ENCODE data around the gene CSF2.

CSF2 gene

DNA sequence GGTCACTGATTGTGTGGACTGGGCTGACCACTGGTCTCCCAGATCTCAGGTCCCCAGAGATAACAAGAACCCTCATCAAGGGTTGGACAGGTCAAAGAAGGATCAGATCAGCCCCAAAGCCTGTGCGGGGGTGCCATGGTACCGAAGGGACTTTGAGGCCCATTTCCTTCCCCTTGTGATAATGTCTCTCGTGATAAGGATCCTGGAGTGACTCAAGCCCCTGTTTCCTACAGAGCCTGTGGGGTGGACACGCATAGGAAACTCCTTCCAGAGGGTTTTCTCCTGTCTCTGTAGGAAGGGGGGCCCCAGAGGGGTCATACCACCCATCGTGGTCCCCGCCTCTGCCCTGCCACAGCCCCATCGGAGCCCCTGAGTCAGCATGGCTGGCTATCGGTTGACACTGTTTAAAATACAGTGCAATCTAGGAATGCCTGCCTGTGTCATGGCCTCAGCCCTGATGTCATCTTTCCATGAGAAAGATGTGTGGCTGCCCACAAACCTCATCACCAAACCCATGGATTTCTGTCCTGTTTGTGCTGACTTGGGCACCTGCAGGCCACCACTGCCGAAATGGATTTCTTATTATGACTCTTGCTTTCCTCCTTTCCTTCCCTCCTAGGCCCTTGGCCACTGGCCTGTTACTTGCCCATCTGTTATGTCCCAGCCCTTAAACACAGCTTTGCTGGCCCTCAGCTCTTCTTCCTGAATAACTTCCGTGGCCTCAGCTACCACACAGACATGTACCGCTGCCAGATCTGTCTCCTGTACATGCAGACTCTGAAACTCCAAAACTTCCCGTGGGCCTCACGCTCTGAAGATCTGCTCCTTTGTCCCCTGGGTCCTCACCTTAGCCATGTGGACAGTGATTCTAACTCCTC is 2.9 kb upstream of the CSF2 start:
- no peak for DNase-seq

DNA sequence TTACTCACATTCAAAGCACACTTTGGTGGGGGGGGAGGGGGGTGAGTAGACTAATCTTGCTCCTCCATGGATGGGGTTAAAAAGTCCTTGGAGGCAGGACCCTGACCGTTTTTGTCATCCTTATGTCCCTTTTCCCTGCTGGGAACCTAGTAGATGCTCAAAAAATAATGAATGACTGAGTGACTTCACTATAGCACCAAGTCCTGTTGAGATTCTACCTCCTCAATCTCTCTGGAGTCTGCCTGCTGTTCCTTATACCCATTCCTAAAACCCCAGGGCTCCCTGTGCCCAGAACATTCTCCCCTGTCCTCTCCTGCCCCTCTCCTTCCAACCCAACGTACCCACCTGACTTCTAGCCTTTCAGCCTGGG is 2.3 kb upstream of the CSF2 start:
- no peak for DNase-seq

DNA sequence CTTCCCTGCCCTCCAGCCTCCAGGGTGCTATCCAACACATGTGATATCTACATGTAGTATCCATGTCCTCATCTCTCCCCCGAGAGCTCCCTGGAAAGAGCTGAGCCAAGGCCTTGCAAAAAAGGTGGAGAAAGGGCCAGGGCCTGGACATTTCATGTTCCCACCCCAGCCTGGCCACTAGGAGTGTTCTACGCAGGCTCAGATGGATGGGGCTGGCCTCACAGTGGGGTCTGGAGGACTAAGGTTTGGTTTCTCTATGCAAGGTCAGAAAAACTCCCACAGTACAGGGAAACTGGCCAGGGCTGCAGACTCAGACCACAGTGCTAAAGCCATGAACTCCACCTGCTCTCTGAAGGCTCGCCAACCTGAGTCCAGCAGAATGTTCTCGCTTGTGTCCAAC is 1.5 kb upstream of the CSF2 start:
- DNase-seq, result no peak

DNA sequence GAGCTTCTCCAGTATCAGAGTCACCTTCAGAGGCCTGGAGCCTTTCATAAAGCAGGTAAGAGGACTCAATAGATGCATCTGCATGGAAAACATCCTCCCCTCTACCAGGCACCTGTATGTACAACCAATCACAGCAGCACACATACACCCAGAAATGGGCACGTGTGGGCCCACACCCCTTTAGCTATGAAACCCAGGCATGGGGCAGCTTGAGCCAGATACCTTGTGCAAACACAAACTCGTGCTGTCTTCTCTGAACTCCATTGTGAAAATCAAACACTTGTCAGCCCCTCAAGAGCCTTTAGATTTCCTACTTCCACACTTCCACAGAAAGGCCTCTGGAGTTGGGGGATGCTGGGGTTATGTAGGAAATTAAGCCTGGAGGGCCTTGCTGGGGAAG is 1.1 kb upstream of the CSF2 start:
- DNase-seq, result no peak

DNA sequence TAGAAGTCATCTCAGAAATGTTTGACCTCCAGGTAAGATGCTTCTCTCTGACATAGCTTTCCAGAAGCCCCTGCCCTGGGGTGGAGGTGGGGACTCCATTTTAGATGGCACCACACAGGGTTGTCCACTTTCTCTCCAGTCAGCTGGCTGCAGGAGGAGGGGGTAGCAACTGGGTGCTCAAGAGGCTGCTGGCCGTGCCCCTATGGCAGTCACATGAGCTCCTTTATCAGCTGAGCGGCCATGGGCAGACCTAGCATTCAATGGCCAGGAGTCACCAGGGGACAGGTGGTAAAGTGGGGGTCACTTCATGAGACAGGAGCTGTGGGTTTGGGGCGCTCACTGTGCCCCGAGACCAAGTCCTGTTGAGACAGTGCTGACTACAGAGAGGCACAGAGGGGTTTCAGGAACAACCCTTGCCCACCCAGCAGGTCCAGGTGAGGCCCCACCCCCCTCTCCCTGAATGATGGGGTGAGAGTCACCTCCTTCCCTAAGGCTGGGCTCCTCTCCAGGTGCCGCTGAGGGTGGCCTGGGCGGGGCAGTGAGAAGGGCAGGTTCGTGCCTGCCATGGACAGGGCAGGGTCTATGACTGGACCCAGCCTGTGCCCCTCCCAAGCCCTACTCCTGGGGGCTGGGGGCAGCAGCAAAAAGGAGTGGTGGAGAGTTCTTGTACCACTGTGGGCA is 642 bp downstream of the CSF2 start:
- no peak for DNase-seq

DNA sequence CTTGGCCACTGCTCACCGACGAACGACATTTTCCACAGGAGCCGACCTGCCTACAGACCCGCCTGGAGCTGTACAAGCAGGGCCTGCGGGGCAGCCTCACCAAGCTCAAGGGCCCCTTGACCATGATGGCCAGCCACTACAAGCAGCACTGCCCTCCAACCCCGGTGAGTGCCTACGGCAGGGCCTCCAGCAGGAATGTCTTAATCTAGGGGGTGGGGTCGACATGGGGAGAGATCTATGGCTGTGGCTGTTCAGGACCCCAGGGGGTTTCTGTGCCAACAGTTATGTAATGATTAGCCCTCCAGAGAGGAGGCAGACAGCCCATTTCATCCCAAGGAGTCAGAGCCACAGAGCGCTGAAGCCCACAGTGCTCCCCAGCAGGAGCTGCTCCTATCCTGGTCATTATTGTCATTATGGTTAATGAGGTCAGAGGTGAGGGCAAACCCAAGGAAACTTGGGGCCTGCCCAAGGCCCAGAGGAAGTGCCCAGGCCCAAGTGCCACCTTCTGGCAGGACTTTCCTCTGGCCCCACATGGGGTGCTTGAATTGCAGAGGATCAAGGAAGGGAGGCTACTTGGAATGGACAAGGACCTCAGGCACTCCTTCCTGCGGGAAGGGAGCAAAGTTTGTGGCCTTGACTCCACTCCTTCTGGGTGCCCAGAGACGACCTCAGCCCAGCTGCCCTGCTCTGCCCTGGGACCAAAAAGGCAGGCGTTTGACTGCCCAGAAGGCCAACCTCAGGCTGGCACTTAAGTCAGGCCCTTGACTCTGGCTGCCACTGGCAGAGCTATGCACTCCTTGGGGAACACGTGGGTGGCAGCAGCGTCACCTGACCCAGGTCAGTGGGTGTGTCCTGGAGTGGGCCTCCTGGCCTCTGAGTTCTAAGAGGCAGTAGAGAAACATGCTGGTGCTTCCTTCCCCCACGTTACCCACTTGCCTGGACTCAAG is 1.5 kb downstream of the CSF2 start:
- no peak for DNase-seq

DNA sequence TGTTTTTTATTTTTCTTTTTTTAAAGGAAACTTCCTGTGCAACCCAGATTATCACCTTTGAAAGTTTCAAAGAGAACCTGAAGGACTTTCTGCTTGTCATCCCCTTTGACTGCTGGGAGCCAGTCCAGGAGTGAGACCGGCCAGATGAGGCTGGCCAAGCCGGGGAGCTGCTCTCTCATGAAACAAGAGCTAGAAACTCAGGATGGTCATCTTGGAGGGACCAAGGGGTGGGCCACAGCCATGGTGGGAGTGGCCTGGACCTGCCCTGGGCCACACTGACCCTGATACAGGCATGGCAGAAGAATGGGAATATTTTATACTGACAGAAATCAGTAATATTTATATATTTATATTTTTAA is 2.1 kb downstream of the CSF2 start:
- DNase-seq, result no peak

DNA sequence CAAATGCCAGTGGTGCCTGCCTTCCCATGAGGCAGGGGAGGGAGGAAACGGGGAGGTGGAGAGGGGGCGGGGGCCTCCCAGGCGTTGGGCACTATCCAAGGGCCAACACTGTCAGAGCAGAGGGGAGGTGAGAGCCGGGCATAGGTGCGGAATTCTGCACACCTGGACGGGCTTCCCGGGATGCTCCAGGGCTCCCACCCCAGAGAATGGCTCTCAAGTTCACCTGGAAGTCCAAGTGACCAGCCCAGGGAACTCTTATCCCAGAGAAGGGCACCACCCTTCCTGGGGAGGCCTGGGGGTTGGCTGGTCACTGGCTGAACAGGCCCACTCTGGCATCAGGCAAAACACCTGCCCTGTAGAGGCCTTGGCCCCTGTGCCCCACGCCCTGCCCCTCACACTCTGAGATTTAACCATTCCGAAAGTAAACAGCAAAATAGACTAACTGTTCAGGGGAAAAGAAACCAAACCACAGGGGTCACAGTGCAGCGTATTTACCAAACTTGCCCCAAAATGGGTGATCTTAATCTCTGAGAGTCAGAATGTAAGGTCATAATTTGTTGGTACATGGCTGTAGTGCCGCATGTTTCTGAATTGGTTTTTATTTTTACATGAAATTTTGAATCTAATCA is 2.7 kb downstream of the CSF2 start:
- DNase-seq, result no peak

DNA sequence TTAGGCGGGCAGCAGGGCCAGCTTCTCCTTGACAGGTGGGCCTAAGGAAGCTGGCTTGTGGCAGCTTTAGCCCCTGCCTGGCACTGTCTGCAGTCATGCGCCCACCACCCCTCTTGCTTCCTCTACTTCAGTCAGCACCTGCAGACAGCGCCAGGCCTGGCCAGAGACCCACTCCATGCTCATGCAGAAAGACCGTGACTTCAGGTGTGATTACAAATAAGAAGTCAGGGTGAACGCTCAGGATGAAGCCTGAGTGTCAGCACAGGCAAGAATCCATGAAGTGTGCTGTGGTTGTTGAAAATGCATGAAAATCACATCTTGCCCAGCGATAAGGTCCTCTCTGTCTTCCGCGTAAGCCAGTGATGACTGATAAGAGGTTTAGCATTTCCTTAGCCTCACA is 3.4 kb downstream of the CSF2 start:
- no peak for DNase-seq

DNA sequence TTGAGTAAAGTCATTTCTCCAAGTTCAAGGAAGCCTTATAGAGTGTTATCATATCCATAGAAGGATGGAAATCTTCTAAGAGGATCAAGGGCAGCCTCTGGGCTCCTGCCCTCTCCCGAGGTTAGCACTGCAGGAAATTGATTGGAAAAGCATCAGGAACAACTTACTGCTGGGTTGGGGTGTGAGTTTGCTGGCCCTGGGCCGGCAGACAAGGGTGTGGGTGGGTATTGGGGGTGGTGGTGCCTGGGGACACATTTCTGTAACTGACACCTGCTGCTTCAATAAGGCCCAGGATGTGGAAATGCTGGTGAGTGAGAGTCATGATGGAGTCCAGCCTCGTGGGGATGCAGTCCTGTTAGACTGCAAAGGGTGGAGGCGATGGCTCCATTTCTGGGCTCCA is 5.5 kb downstream of the CSF2 start:
- no peak for DNase-seq

DNA sequence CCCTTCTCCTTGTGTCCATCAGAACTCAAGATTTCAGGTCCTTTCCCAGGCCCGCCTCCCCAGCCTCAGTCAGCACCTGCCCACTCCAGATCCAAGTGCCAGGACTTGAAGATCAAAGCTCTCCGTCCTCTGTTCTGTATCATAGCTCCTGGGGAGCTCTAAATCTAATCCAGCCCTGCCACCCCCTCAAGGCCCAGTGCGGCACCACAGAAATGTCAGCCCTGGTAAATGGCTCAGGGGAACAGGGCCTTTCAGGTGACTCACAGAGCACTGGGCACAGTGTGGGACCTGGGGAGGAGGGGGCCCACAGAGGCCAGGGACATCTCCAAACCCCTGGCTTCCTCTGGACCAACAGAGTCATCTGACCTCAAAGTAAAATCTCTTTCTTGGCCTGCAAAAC is 6.0 kb downstream of the CSF2 start:
- DNase-seq, result no peak

DNA sequence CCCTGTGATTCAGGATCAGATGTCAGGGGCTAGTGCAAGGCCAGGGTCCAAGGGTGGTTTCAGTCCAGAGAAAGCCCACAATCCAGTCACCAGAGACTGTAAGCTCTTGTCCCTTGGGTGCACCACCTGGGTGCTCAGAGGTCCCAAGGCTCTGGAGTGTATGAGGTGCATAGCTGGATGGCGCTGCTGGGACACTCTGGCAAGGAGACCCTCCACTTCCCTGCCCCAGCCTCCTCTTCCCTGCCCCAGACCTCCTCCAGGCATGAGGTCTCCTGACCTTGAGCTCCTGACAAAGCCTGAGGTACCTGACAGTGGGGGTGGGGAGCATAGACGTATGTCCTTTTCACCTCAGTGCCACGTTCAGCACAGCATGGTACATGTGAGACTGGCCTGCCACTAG is 7.0 kb downstream of the CSF2 start:
- DNase-seq, result no peak

DNA sequence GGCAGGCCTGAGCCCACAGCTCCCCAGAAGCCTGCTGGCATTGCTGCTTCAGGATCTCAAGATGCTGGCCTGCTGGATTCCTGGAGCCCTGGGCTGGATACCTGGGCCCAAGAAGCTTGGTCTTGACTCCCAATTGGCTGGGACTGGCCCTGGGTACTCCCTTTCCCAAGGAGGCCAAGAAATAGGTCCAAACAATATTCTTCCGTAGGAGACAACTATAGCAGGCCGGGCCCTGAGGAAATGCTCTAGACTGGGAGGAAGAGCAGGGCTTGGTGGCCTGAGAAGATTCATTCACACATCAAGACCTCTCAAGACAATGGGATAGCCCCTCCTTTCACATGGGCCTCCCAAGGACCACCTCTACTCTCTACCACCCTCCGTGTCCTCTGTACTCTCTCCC is 7.9 kb downstream of the CSF2 start:
- DNase-seq, result no peak

DNA sequence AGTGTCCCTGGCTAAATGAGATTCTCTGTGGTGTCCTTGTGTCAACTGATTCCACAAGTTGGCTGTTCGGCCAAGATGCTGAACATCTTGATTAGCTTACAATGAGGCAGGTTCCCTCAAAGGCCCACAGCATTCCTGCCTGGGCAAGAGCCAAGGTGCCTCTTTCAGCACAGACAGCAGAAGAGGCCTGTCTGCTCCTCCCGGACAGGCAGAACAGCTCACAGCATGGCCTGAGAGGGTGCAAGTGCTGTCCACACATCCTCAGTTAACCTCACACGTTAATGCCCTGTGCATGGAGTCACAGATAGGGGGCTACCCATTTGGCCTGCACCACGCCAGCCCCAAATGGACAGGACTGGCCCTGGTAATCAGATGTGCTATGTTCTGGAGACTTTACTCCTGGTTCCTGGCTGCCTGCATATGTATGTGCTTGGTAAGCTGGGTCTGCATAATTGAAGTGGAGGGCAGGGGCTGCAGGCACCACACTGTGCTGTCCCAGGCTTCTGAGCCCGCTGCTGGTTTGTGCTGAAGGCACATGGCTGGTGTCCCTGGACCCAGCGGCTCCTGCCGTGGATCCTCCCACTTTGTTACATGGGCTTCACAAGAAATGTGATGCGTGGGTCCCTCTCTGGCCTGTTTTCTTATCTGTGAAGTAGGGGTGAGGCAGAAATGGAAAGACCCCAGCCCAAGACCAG is 8.9 kb downstream of the CSF2 start:
- no peak for DNase-seq

DNA sequence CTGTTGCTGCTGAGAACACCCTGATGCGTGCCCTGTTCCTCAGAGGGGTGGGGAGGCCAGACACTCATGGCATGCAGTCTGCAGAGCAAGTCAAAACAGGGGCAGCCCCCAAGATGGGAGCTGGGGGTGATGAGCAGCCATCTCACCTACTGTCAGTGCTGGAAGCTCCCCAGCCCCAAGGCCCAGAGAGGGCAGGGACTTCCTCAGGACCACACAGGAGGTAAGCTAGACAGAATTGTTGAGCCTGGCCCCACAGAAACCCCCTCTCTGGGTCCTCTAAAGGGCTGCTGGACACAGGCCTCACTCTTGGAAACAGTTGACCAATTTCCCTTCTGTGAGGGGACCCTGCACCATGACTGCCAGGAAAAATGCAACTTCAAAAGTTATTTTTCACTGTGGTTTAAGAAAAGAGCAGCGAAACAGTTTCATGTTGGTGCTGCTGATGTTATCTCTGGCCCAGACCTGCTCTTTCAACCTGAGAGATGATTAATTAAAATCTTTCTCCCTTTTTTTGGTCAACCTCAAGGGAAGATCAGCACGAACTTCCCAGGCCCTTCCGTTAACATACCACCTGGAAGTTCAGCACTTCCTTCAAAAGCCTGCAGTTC is 9.6 kb downstream of the CSF2 start:
- no peak for DNase-seq

DNA sequence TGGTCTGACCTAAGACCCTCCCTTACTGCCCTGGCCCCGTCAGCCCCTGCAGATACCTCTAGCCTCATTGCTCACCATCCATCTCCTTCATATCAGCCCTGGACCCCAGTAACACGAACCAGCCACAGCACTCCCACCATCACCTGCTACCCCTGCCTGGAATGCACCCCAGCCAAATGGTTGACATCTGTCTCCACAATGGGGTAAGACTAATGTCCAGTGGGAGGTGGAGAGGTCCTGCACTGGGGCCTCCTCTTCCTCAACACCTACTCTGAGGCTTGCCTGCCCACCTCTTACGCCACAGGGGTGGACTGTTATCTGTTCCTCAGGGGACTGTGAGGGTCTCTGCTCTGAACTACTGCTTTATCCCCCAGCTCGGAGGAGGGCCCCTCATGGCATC is 12.1 kb downstream of the CSF2 start:
- no peak for DNase-seq

DNA sequence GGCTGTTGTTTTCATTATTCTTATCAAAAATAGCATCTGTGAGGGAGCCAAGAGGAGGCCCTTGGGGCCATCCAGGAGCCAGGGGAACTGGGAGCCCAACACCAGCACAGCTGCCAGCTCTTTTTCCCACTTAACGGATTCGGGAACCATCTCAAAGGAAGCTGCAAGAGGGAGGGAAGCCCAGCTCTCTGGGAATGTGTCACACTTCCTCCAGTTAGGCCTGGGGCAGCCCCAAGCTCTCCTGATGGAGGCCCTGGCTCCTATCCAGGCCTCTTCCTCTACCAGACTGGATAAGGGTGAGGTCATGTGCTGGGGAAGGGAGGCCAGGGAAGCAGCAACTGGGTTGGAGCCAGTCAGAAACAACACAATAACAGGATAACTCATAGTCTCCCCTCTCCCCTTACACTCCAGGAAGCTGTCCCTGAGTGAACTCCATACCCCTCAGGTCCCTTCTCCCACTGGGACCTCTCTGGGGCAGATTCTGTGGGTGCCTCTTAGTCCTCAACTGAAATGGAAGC is 12.7 kb downstream of the CSF2 start:
- DNase-seq, result no peak

DNA sequence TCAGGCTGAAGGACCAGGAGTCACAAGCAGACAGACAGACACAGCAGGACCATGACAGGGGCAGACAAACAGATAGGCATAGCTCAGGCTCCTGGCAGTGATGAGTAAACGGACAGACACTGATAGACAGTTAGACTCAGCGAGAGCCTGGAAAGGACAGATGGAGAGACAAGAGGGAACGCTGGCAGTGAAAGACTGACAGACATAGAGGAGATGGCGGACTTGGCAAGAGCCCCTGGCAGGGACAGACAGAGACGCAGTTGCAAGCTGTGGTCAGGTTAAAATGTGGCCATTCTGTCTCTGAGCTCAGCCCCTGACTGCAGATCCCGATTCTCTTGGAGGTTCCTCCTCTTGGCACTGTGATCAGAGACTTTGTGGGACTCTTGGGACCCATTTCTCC is 13.6 kb downstream of the CSF2 start:
- no peak for DNase-seq

DNA sequence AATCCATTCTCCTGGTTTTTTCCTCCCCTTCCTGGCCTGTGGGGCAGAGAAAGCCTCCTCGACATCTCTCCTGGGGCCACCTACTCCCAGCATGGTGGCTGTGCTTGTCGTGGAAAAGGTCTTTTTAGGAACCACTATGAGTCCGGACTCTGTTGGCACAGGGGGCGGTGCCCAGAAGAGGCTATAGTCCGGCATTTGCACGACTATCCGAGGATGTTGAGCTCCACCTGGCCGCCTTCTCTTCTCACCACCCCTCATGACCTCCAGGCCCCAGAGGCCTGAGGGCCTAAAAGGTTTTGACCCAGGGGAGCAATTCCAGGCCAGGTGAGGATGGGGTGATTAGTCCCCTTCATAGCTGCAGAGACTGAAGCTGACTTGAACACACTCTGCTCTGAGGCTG is 14.1 kb downstream of the CSF2 start:
- DNase-seq, result no peak

DNA sequence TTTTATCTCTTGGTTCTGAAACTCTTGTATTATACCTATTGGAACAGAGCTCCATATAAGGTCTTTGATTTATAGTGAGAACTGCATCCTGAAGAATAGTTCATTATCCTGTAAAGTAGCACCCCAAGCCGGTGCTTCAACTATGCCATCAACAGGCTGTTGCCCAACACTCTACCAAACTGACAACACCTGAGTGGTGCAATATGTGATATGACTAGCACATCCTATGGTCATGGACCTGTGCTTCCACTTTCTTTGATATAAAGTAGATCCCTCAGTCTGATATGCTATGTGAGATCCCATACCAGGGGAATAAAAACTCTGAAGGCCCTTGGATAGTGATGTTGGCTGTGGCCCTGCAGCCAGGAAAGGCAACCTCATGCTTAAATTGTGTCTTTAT is 15.8 kb downstream of the CSF2 start:
- no peak for DNase-seq

DNA sequence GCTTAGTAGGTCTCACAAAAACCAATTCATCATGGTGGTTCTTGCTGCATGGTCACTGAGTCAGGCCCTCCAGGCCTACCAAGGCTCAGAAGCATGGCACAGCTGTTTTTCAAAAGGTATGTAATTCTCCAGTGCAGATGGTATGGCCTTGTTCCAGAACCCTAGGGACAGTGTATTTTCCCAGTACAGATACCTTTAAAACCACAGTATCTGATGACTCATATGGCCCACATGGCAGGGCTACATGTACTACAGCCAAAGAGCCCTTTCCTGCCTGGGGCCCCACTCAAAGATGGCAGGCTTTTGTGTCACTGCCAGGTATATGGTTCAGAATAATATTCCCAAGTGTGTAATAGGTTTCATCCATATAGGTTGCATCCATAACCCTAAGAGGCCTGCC is 16.5 kb downstream of the CSF2 start:
- no peak for DNase-seq

DNA sequence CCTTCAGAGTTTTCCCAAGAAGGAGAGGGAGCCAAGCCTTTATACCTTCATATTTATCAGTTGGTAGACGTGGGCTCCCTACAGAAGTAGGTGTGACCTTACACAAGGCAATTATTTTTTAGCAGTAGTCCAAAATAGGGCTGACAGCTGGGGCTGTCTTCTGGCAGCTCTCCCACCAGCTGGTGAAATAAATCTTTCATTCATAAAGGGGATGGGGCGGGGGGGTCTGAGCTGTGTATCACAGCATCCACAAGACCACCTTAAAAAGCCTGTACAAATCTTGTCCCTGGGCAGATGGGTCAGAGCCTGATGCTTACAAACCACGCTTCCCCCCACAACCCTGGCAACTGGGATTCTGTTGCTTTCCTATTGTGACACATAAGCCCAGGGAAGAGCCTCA is 19.7 kb downstream of the CSF2 start:
- peak; percentile 66 for DNase-seq
